IMR-90 (cell line): ENCODE measurements around the gene SARDH.

Experiments
- BHLHE40 ChIP-seq: fragments of 150-350 bp; IDR thresholded peaks from 2 replicates; pipeline ENCODE4 v1.6.1; 2016; ENCODE audit warnings: mild to moderate bottlenecking, low read depth, low read length
- CEBPB ChIP-seq: IDR thresholded peaks from 2 replicates; pipeline ENCODE4 v1.6.1; 2012; ENCODE audit warnings: low read depth, low read length, improper control_type of control experiment
- CHD1 ChIP-seq: IDR thresholded peaks from 2 replicates; pipeline ENCODE4 v1.6.1; 2012; ENCODE audit warnings: low read depth, low read length, improper control_type of control experiment
- CTCF ChIP-seq: conservative IDR thresholded peaks from 2 replicates; pipeline ENCODE4 v1.5.1; 2012; ENCODE audit warnings: mild to moderate bottlenecking, low read depth, low read length, improper control_type of control experiment
- MAFK ChIP-seq: IDR thresholded peaks from 2 replicates; pipeline ENCODE4 v1.6.1; 2012; ENCODE audit warnings: low read depth, low read length, improper control_type of control experiment
- NFE2L2 ChIP-seq: fragments of 150-350 bp; IDR thresholded peaks from 2 replicates; pipeline ENCODE4 v1.6.1; 2016; ENCODE audit warnings: low read depth, mild to moderate bottlenecking, low read length
- POLR2A ChIP-seq: IDR thresholded peaks from 2 replicates; pipeline ENCODE4 v1.6.1; 2012; ENCODE audit warnings: mild to moderate bottlenecking, low read depth, low read length
- RAD21 ChIP-seq: IDR thresholded peaks from 2 replicates; pipeline ENCODE4 v1.6.1; 2012; ENCODE audit warnings: low read length, improper control_type of control experiment
- RFX5 ChIP-seq: IDR thresholded peaks from 2 replicates; pipeline ENCODE4 v1.8.0; 2012; ENCODE audit warnings: low read depth, mild to moderate bottlenecking, low read length, moderate library complexity

- TF ChIP-seq POLR2A (no peak), CTCF (no peak), CHD1 (no peak), MAFK (no peak), NFE2L2 (no peak), BHLHE40 (no peak), RAD21 (no peak), CEBPB (no peak), RFX5 (no peak)
These were observed 36.0 kb downstream of the SARDH start for GRCh38 chr9:133701981-133702797.
